Endothelial cell of umbilical vein (primary cell): ENCODE data around the gene TMEM62.

Source experiments
- EZH2 ChIP-seq: IDR thresholded peaks from 2 replicates; pipeline ENCODE4 v1.6.1; 2012; ENCODE audit warnings: borderline replicate concordance, low read depth, mild to moderate bottlenecking, moderate library complexity, low read length, inconsistent platforms; ENCODE audit not compliant: severe bottlenecking
- MAX ChIP-seq: IDR thresholded peaks from 2 replicates; pipeline ENCODE4 v1.6.1; 2011; ENCODE audit not compliant: insufficient read depth, insufficient read length
- POLR2A ChIP-seq: IDR thresholded peaks from 2 replicates; pipeline ENCODE4 v1.6.1; 2012; ENCODE audit warnings: low read depth, mild to moderate bottlenecking, control low read depth, low read length
- POLR2AphosphoS5 ChIP-seq: IDR thresholded peaks from 2 replicates; pipeline ENCODE4 v1.6.1; 2012; ENCODE audit warnings: low read depth, mild to moderate bottlenecking, control low read depth, low read length, moderate library complexity; ENCODE audit not compliant: insufficient read depth
- TF ChIP-seq, protein P1 (sequence below), 2 donors: IDR thresholded peaks; 1 replicate in 1 of 2; 2 replicates in 1 of 2; pipeline ENCODE4 v1.5.1; 2011; ENCODE audit warnings: low read length in 2 of 2, mild to moderate bottlenecking in 2 of 2, moderate library complexity in 2 of 2, control low read depth in 1 of 2, inconsistent platforms in 1 of 2, low read depth in 1 of 2; ENCODE audit not compliant: insufficient read depth in 1 of 2; ENCODE audit errors: extremely low read depth in 1 of 2

GRCh38 chr15:43194795-43195194 lies 61.4 kb downstream of the TMEM62 start:
- TF ChIP-seq, protein P1, sequence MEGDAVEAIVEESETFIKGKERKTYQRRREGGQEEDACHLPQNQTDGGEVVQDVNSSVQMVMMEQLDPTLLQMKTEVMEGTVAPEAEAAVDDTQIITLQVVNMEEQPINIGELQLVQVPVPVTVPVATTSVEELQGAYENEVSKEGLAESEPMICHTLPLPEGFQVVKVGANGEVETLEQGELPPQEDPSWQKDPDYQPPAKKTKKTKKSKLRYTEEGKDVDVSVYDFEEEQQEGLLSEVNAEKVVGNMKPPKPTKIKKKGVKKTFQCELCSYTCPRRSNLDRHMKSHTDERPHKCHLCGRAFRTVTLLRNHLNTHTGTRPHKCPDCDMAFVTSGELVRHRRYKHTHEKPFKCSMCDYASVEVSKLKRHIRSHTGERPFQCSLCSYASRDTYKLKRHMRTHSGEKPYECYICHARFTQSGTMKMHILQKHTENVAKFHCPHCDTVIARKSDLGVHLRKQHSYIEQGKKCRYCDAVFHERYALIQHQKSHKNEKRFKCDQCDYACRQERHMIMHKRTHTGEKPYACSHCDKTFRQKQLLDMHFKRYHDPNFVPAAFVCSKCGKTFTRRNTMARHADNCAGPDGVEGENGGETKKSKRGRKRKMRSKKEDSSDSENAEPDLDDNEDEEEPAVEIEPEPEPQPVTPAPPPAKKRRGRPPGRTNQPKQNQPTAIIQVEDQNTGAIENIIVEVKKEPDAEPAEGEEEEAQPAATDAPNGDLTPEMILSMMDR (IDR thresholded peaks at IDR 0.05; ENCODE audit: extremely low read depth in 1 of 2, insufficient read depth in 1 of 2, low read depth in 1 of 2, low read length in 2 of 2) = no peak
- TF ChIP-seq POLR2AphosphoS5 (no peak), EZH2 (no peak), MAX (no peak), POLR2A (no peak)
